Activated naive CD8-positive, alpha-beta T cell (primary cell): ENCODE results near the gene ZBTB32.

Experiments
- H3K27ac Mint-ChIP-seq: one replicate; pipeline ENCODE4 v1.8.0; 2021; ENCODE audit warnings: mixed read lengths
- H3K27me3 Mint-ChIP-seq: one replicate; pipeline ENCODE4 v1.8.0; 2021; ENCODE audit warnings: mixed read lengths
- H3K36me3 Mint-ChIP-seq: one replicate; pipeline ENCODE4 v1.8.0; 2021; ENCODE audit warnings: mixed read lengths
- H3K4me1 Mint-ChIP-seq: one replicate; pipeline ENCODE4 v1.8.0; 2021; ENCODE audit warnings: low read depth, mixed read lengths
- H3K4me3 Mint-ChIP-seq: one replicate; pipeline ENCODE4 v1.8.0; 2021; ENCODE audit warnings: mild to moderate bottlenecking, mixed read lengths
- H3K9me3 Mint-ChIP-seq: one replicate; pipeline ENCODE4 v1.8.0; 2021; ENCODE audit warnings: low read depth, mixed read lengths

Gene ZBTB32

DNA sequence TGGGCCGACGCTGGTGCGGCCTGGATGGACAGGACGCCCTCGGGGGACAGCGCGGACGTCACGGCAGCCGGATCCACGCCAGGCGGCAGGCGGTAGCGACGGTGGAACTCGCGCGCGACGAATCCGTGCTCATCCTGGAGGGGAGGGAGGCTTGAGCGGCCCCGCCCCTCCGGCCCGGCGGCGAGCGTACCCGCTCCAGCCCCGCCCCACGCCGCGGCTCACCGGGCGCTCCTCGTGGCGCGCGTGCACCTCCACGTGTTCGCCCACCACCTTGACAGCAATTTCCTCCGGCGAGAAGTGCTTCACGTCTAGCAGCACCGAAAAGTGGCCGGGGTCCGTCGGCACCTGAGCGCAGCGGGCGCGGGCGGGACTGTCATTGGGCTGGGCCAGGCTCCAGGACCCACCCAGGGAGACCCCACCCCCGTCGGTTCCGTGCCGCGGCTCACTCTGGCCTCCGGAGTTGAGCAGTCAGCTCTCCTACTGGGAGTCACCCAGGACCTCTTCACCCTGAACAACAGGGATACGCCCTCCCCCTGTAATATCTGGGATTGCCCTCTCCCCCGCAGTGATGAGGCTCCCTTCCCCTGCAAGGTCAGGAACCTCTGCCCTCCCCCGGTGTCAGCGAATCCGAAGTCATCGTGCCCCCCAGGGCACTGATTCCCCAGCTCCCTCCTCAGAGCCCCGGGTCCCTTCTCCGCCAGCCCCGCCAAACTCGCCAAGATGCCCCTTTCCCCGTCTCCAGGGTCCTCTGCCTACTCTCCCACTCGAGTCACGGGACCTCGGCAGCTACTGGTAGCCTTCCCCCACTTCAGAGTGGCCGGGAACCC, 51.4 kb downstream of the ZBTB32 start:
- Mint-ChIP-seq H3K9me3 (no peaks in the 10 kb centered on the region), H3K4me3 (peak overlapping the region; percentile 68), H3K27me3 (no peaks in the 10 kb centered on the region), H3K27ac (no peak overlapping the region), H3K36me3 (no peaks in the 10 kb centered on the region), H3K4me1 (peaks cover 27% of the 10 kb centered on the region)

DNA sequence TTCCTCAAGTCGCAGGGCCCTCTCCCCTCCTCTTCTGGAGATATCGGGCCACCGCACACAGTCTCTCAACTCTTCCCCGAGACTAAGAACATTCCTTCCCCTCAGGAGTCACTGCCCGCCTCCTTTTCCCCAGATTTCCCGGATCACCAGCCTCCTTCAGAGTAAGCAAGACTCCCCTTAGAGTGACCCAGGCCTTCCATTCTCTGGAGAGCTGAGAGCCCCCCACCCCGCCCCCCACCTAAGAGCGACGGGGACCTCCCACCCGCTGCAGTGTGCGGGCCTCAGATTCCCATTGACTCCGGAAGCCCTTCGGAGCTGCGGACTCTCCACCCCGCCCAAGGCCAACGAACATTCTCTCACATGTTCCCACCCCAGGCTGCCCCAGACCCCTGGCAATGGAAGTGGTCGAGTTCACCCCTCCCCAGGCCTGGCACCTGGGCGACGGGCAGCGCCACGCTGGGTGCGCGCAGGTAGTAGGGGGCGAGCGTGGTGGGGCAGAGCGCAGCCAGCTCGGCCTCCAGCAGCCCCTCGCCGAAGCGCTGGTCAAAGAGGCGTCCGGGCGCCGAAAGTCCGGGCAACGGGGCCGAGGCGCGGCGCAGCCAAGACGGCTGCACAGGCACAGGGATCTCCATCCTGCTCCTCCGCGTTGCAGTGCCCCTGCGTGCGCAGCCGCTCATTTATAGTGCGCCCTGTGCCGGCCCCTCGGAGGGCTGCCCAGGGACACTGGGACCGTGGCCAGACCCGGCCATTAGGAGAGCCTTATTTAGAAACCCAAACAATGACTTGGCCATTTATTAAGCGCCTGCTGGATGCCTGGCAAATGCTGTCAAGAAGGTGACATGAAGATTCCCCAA, 52.2 kb downstream of the ZBTB32 start, which contains the start of gene HSPB6:
Gene HSPB6, minus strand, starts transcription at position 653 of the 854 bp plus-strand sequence. Its CDS starts 21 bp downstream, at position 632.
- H3K27ac Mint-ChIP-seq, result peak within 1 kb of the TSS; percentile 95

DNA sequence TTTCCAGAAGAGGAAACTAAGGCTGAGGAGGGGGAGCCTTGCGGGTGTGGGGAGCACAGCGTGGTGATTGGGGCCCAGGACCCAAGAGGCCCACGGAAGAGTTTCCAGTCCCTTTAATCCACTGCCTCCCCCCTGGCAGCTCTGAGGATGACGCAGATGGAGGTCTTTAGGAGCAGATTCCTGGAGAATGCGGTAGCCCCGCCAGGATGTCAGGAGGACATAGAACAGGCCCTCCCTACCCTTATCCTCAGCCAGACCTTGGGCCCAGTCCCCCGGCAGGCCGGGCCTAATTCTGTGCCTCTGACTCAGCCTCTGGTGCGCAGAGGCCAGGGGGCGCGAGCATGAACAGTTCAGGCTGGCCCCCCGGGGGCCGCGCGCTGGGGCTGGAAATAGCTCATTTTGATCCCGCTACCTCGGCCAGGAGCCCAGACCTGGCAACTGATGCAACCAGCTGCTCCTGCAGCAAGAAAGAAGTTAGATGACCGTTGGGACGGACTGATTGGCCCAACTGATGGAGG, 52.9 kb downstream of the ZBTB32 start:
- H3K27ac Mint-ChIP-seq, result no peak overlapping the region
- H3K9me3 Mint-ChIP-seq, result no peaks in the 10 kb centered on the region
- no peaks in the 10 kb centered on the region for H3K27me3 Mint-ChIP-seq
- peak overlapping the region; percentile 96 for H3K4me3 Mint-ChIP-seq
- H3K36me3 Mint-ChIP-seq, result no peaks in the 10 kb centered on the region
- H3K4me1 Mint-ChIP-seq, result peaks cover 27% of the 10 kb centered on the region

More for the DNA sequence above, 52.2 kb downstream of the ZBTB32 start, which contains the start of gene HSPB6:
- no peaks in the 10 kb centered on the region for H3K9me3 Mint-ChIP-seq
- no peaks in the 10 kb centered on the region for H3K27me3 Mint-ChIP-seq
- peak within 1 kb of the TSS; percentile 96 for H3K4me3 Mint-ChIP-seq
- H3K4me1 Mint-ChIP-seq, result peaks cover 27% of the 10 kb centered on the region
- no peaks in the 10 kb centered on the region for H3K36me3 Mint-ChIP-seq

DNA sequence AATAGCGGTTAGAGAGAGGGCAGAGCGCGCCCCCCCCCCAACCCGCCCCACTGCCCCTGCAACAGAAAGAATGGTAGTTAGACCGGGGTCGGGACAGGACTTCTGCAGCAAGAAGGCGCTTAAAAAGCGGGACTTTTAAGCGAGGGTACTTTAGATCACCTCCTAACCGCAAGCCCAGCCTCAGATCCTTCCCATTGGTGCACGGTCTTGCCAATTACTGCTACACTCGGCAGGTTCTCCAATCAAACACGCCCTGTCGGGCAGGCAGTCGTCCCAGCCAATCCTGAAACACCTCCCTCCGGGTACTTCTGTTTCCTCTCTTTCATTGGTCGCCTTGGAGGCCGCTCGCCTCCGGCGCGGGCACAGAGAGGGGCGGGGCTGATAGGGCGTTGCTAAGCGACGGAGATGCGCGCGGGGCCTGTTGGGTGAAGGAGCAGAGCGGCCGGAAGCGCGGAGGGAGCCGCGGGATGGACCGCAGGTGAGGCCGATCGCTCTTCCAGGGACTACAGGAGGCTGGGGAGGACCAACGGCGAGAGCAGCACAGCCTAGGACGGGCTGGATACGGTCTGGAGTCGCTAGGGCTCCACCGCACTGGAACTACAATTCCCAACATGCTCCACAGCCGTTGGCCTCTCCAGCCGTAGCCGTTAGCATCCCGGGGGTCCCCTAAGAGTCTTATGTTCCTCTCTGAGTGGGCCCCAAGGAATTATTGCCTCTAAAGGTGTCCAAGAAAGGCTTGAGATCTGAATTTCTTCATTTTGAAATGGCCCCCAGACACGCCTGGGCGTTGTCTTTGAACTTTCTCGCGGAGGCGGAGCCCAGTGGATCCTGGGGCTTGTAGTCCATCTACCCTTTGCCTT, 53.6 kb downstream of the ZBTB32 start, which contains the start of gene PROSER3:
Gene PROSER3, plus strand, starts transcription at position 428 of the 860 bp plus-strand sequence. Its CDS starts 40 bp downstream, at position 468.
- Mint-ChIP-seq H3K4me3 (peak within 1 kb of the TSS; percentile 96), H3K36me3 (no peaks in the 10 kb centered on the region), H3K9me3 (no peaks in the 10 kb centered on the region), H3K4me1 (peaks cover 27% of the 10 kb centered on the region), H3K27ac (peak within 1 kb of the TSS; percentile 95), H3K27me3 (no peaks in the 10 kb centered on the region)

DNA sequence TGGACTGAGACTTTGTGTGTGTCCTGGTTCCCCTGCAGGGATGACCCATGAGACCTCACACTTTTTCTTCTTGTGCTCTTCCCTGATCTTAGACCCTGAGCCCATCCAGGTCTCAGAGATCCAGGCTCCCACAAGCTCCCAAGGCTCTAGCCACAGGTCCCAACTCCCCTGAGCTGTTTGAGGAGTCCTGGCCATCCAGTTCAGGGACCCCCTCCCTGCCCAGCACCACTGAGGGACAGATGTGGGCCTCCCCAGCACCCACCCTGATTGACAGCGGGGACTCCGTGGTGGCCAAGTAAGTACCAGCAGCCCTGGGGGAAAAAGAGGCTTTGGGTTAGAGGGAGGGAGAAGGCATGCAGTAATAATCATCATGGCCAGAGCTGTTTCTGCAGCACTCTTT, 55.3 kb downstream of the ZBTB32 start:
- no peaks in the 10 kb centered on the region for H3K27me3 Mint-ChIP-seq
- no peak overlapping the region for H3K27ac Mint-ChIP-seq
- no peaks in the 10 kb centered on the region for H3K9me3 Mint-ChIP-seq
- no peaks in the 10 kb centered on the region for H3K36me3 Mint-ChIP-seq
- peaks cover 27% of the 10 kb centered on the region for H3K4me1 Mint-ChIP-seq
- H3K4me3 Mint-ChIP-seq, result peak overlapping the region; percentile 96

DNA sequence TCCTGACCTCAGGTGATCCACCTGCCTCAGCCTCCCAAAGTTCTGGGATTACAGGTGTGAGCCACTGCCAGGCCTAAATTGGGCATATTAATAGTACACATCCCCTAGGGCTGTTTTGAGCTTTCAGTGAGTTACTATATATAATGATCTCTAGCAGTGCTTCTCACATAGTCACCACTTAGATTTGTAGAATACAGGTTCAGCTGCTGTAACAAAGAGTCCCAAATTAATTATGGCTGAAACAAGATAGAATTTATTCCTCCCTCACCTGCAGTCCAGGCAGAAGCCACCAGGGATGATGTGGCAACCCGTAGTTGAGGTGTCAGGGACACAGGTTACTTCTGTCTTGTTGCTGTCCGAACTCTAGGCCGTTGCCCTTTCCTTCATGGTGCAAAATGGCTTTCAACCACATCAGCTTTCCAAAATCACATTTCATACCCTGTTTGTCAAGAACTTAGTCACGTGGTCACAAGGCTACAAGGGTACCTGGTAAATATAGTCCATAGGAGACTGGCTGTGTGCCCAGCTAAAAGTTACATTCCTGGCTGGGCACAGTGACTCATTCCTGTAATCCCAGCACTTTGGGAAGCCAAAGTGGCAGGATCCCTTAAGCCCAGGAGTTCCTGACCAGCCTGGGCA, 56.5 kb downstream of the ZBTB32 start:
- Mint-ChIP-seq H3K4me3 (no peak overlapping the region), H3K9me3 (no peaks in the 10 kb centered on the region), H3K27me3 (no peaks in the 10 kb centered on the region), H3K36me3 (no peaks in the 10 kb centered on the region), H3K27ac (no peak overlapping the region), H3K4me1 (peaks cover 24% of the 10 kb centered on the region)

DNA sequence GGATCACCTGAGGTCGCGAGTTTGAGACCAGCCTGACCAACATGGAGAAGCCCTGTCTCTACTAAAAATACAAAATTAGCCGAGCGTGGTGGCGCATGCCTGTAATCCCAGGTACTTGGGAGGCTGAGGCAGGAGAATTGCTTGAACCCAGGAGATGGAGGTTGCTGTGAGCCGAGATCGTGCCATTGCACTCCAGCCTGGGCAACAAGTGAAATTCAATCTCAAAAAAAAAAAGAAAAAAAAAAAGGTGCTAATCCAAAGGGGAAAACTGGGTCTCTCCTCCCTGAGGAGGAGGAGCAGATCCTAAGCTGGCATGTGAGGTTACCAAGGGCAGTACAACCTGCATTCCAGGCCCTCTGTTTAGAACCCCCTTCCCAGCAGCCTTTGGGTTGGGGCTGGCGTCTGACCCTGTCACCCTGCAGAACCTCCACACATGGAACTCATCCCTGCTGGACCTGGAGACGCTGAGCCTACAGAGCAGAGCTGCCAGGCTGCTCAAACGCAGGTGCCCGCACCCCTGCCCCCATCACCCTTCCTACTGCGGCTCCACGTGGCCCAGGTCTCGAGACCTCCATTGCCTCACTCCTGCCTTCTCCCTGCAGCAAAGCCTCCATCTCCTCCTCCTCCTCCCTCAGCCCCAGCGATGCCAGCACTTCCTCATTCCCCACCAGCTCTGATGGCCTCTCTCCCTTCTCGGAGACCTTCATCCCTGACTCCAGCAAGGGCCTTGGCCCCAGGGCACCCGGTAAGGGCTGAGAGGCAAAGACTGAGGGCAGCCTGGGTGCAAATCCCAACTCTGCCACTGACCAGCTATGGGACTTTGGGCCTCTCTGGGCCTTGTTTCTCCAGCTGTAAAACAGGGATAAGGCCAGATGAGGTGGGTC, 60.3 kb downstream of the ZBTB32 start:
- no peaks in the 10 kb centered on the region for H3K27me3 Mint-ChIP-seq
- no peak overlapping the region for H3K27ac Mint-ChIP-seq
- H3K36me3 Mint-ChIP-seq, result no peaks in the 10 kb centered on the region
- H3K9me3 Mint-ChIP-seq, result no peaks in the 10 kb centered on the region
- no peaks in the 10 kb centered on the region for H3K4me1 Mint-ChIP-seq
- no peak overlapping the region for H3K4me3 Mint-ChIP-seq
